HFFc6 (cell line): Measurements from ENCODE around the gene FGF22. TPM values are rescaled to one million over a fixed set of nuclear protein-coding genes. Genes with fewer than 3 reads are reported as not detected.
"Not testable (repeated sequence)": the region's sequence is repeated elsewhere in the genome, so short reads cannot be mapped to it uniquely, and the experiment has no call there.

Source experiments
- DNase-seq: peaks from one replicate; pipeline ENCODE4 v3.0.0-alpha.2; 2018
- H3K27ac Mint-ChIP-seq: 2 replicates; pipeline ENCODE4 v1.8.0; 2020; ENCODE audit warnings: mild to moderate bottlenecking, mixed read lengths
- H3K27me3 Mint-ChIP-seq: 2 replicates; pipeline ENCODE4 v1.8.0; 2021; ENCODE audit warnings: mild to moderate bottlenecking, moderate library complexity, mixed read lengths; ENCODE audit not compliant: insufficient read depth
- H3K36me3 Mint-ChIP-seq: 2 replicates; pipeline ENCODE4 v1.8.0; 2021; ENCODE audit warnings: low read depth, mixed read lengths
- H3K4me1 Mint-ChIP-seq: 2 replicates; pipeline ENCODE4 v1.8.0; 2020; ENCODE audit warnings: low read depth, mixed read lengths
- H3K4me3 Mint-ChIP-seq: 2 replicates; pipeline ENCODE4 v1.8.0; 2020; ENCODE audit warnings: mild to moderate bottlenecking, moderate library complexity, mixed read lengths
- H3K9me3 Mint-ChIP-seq: 2 replicates; pipeline ENCODE4 v1.8.0; 2020; ENCODE audit warnings: mild to moderate bottlenecking, mixed read lengths
- CTCF ChIP-seq: fragments of 200-600 bp; sonication (generic); IDR thresholded peaks from 2 replicates; pipeline ENCODE4 v1.5.0; 2021; ENCODE audit warnings: antibody characterized with exemption, mild to moderate bottlenecking
- total RNA-seq, 6 experiments: library from RNA; stranded (reverse); fragmentation: NEBNext Ultra II Directional; extraction: Animal tissue kit (Norgen Biotek cat#: 25700); gene quantifications; 2 replicates in 1 of 6; 3 replicates in 5 of 6; pipeline ENCODE4 v1.2.3, GENCODE V29; 2021

Gene FGF22
- total RNA-seq, 6 experiments from 2014 or later, result 0.17 to 0.18 TPM; not detected in 4

GRCh38 chr19:661427-662196, 21.9 kb downstream of the FGF22 start:
- H3K4me1 Mint-ChIP-seq, result peaks cover 32% of the 10 kb centered on the region
- no peaks in the 10 kb centered on the region for H3K36me3 Mint-ChIP-seq
- peak overlapping the region; percentile 78 for H3K27ac Mint-ChIP-seq
- peak overlapping the region; percentile 91 for H3K4me3 Mint-ChIP-seq
- no peak for DNase-seq
- no peaks in the 10 kb centered on the region for H3K9me3 Mint-ChIP-seq
- peaks cover 3% of the 10 kb centered on the region for H3K27me3 Mint-ChIP-seq
- TF ChIP-seq CTCF, result no peak

GRCh38 chr19:662207-662961, 22.7 kb downstream of the FGF22 start:
- H3K4me1 Mint-ChIP-seq, result peaks cover 32% of the 10 kb centered on the region
- DNase-seq, result no peak
- peak overlapping the region; percentile 78 for H3K27ac Mint-ChIP-seq
- H3K4me3 Mint-ChIP-seq, result peak overlapping the region; percentile 91
- TF ChIP-seq CTCF, result no peak
- peaks cover 3% of the 10 kb centered on the region for H3K27me3 Mint-ChIP-seq
- H3K36me3 Mint-ChIP-seq, result no peaks in the 10 kb centered on the region
- no peaks in the 10 kb centered on the region for H3K9me3 Mint-ChIP-seq

- TF ChIP-seq CTCF, result no peak
- Mint-ChIP-seq H3K36me3 (no peaks in the 10 kb centered on the region), H3K4me1 (peaks cover 32% of the 10 kb centered on the region), H3K4me3 (peak within 1 kb of the TSS; percentile 91), H3K9me3 (no peaks in the 10 kb centered on the region), H3K27me3 (peaks cover 3% of the 10 kb centered on the region), H3K27ac (peak within 1 kb of the TSS; percentile 82)
- DNase-seq, result peak; percentile 76
Measured at GRCh38 chr19:662962-663681, 23.4 kb downstream of the FGF22 start, which contains the start of gene RNF126. TSS of gene RNF126 (minus strand) at chr19:663214. CDS start at chr19:663121, 93 bp downstream.

- peaks cover 3% of the 10 kb centered on the region for H3K27me3 Mint-ChIP-seq
- DNase-seq, result no peak
- TF ChIP-seq CTCF, result 0 out of 2 replicates have a peak, but pooled peaks have one; percentile 7
- peak overlapping the region; percentile 82 for H3K27ac Mint-ChIP-seq
- H3K36me3 Mint-ChIP-seq, result no peaks in the 10 kb centered on the region
- H3K9me3 Mint-ChIP-seq, result no peaks in the 10 kb centered on the region
- peak overlapping the region; percentile 88 for H3K4me3 Mint-ChIP-seq
- peaks cover 32% of the 10 kb centered on the region for H3K4me1 Mint-ChIP-seq
Measured at GRCh38 chr19:663682-664117, 24.0 kb downstream of the FGF22 start.

GRCh38 chr19:664913-665443, 25.3 kb downstream of the FGF22 start:
- H3K27ac Mint-ChIP-seq, result 0 out of 2 replicates have a peak overlapping the region, but pooled peaks have one; percentile 25
- peak; percentile 36 for DNase-seq
- H3K9me3 Mint-ChIP-seq, result peaks cover 5% of the 10 kb centered on the region; the same call in 1 of the 2 replicates
- H3K36me3 Mint-ChIP-seq, result no peaks in the 10 kb centered on the region
- peaks cover 3% of the 10 kb centered on the region for H3K27me3 Mint-ChIP-seq
- H3K4me1 Mint-ChIP-seq, result peaks cover 32% of the 10 kb centered on the region
- peak overlapping the region; percentile 62 for H3K4me3 Mint-ChIP-seq
- TF ChIP-seq CTCF, result peak; percentile 95

GRCh38 chr19:666985-667573, 27.4 kb downstream of the FGF22 start:
- H3K9me3 Mint-ChIP-seq, H3K27ac Mint-ChIP-seq, H3K27me3 Mint-ChIP-seq, H3K4me3 Mint-ChIP-seq, DNase-seq, H3K36me3 Mint-ChIP-seq: not testable (repeated sequence)
- H3K4me1 Mint-ChIP-seq, result peaks cover 15% of the 10 kb centered on the region; the same call in 1 of the 2 replicates

- not testable (repeated sequence) for H3K9me3 Mint-ChIP-seq, DNase-seq, H3K4me1 Mint-ChIP-seq, H3K27ac Mint-ChIP-seq, H3K36me3 Mint-ChIP-seq, H3K4me3 Mint-ChIP-seq, H3K27me3 Mint-ChIP-seq
Measured at GRCh38 chr19:668675-669434, 29.2 kb downstream of the FGF22 start.
